Endothelial cell (in vitro differentiated cells): ENCODE data around the gene DNAJB5. TPM values are rescaled to one million over a fixed set of nuclear protein-coding genes. Genes with fewer than 3 reads are reported as not detected.
"Not testable (repeated sequence)": the region's sequence is repeated elsewhere in the genome, so short reads cannot be mapped to it uniquely, and the experiment has no call there.

ENCODE experiments used
- DNase-seq: peaks from one replicate; pipeline ENCODE4 v3.0.0; 2021; ENCODE audit warnings: low spot score
- H3K27ac Mint-ChIP-seq: one replicate; pipeline ENCODE4 v1.8.0; 2021; ENCODE audit warnings: mixed read lengths, inconsistent platforms; ENCODE audit not compliant: unreplicated experiment
- H3K27me3 Mint-ChIP-seq: one replicate; pipeline ENCODE4 v1.8.0; 2021; ENCODE audit warnings: mild to moderate bottlenecking, moderate library complexity, mixed read lengths, inconsistent platforms; ENCODE audit not compliant: unreplicated experiment
- H3K36me3 Mint-ChIP-seq: one replicate; pipeline ENCODE4 v1.8.0; 2021; ENCODE audit warnings: mild to moderate bottlenecking, low read depth, mixed read lengths, inconsistent platforms; ENCODE audit not compliant: unreplicated experiment
- H3K4me1 Mint-ChIP-seq: one replicate; pipeline ENCODE4 v1.8.0; 2021; ENCODE audit warnings: mild to moderate bottlenecking, mixed read lengths, inconsistent platforms; ENCODE audit not compliant: unreplicated experiment
- H3K4me3 Mint-ChIP-seq: one replicate; pipeline ENCODE4 v1.8.0; 2021; ENCODE audit warnings: mild to moderate bottlenecking, mixed read lengths, inconsistent platforms; ENCODE audit not compliant: unreplicated experiment
- H3K9me3 Mint-ChIP-seq: one replicate; pipeline ENCODE4 v1.8.0; 2021; ENCODE audit warnings: mixed read lengths, inconsistent platforms; ENCODE audit not compliant: unreplicated experiment
- long read RNA-seq: library from polyadenylated mRNA; unstranded; transcript quantifications from one replicate; pipeline ENCODE4 v2.0.0, GENCODE V29; 2020; ENCODE audit not compliant: unreplicated experiment
- total RNA-seq: library from RNA; stranded (reverse); fragmentation: NEBNext Ultra II Directional; extraction: Animal tissue kit (Norgen Biotek cat#: 25700); gene quantifications from one replicate; pipeline ENCODE4 v1.2.1, GENCODE V29; 2021; ENCODE audit not compliant: unreplicated experiment
- TF ChIP-seq, protein P1 (sequence below): fragments of 200-600 bp; sonication (generic); IDR thresholded peaks from one replicate; pipeline ENCODE4 v1.5.0; 2021; ENCODE audit warnings: antibody characterized with exemption; ENCODE audit not compliant: unreplicated experiment

Gene DNAJB5
- 20.4 TPM for total RNA-seq
- long read RNA-seq, partial matches to known transcripts = 0 of 2 reads
- long read RNA-seq, other reads (novel, unspliced or antisense) = 1 of 2 reads

DNA sequence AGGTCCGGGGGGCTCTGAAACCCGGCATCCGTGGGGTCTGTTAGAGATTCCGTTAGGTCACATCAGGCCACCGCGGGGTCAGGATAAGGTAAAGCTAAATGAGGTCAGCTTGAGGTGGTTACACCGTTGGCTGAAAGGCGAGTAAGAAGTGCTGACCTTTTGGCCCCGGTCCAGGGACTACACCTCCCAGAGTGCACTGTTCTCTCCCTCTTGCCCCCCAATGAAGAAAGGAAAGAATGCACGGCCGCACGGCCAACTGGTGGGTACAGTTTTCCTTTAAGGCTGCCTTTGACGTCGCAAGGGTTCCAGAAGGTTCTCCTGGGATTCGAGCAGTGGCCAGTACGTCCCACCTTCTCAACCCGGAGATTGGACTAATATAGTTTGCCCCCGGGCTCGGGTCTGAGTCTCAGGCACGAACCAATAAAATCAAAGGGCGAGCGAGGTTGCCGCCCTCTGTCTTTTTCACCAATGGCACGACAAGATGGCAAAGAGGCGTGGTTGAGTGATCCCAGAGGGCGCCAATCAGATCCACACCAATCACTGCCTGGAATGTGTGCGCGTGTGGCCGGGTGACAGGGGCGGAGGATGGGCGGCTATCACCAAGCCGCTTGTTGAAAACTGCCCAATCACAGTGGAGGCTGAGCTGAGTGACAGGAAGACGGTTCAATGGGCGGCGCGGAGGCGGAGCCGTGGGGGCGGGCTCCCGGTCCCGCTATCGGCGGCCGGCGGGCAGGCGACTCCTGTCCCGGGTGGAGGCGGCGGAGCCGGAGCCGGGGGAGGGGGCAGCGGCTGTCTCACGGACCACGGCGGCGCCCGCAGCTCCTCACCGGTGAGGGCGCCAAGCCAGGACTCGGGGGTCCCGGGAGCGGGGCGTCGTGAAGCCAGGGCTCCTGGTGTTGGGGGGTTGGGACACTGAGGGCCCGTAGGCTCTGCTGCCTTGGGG, at the start of gene DNAJB5:
DNAJB5 (plus strand) TSS at position 743 of the 943 bp plus-strand sequence. CDS start 886 bp downstream, outside the sequence.
- Mint-ChIP-seq H3K4me1 (peaks cover 58% of the 10 kb centered on the region), H3K27ac (peak within 1 kb of the TSS; percentile 99), H3K9me3 (peaks cover 4% of the 10 kb centered on the region), H3K36me3 (peaks cover 16% of the 10 kb centered on the region), H3K4me3 (peak within 1 kb of the TSS; percentile 98), H3K27me3 (peaks cover 24% of the 10 kb centered on the region)
- TF ChIP-seq, protein P1, sequence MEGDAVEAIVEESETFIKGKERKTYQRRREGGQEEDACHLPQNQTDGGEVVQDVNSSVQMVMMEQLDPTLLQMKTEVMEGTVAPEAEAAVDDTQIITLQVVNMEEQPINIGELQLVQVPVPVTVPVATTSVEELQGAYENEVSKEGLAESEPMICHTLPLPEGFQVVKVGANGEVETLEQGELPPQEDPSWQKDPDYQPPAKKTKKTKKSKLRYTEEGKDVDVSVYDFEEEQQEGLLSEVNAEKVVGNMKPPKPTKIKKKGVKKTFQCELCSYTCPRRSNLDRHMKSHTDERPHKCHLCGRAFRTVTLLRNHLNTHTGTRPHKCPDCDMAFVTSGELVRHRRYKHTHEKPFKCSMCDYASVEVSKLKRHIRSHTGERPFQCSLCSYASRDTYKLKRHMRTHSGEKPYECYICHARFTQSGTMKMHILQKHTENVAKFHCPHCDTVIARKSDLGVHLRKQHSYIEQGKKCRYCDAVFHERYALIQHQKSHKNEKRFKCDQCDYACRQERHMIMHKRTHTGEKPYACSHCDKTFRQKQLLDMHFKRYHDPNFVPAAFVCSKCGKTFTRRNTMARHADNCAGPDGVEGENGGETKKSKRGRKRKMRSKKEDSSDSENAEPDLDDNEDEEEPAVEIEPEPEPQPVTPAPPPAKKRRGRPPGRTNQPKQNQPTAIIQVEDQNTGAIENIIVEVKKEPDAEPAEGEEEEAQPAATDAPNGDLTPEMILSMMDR = no peak
- DNase-seq = peak; percentile 95

DNA sequence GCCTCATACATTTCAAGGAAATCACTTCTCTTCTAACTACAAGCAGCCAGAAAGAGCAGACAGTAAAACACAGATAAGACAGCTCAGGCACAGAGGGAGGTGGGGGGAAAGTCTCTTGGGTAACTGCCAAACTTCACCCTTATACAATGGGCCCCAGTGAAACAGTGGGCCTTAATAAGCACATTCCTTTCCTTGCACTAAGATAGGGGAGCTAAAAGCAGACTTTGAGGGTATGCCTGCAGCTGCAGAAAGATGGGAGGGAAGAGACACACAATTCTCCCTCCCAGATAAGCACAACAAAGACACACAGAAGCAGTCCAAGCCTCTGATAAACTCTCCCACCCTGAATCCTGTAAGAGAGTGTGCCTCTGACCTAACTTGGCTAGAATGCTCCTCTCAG, 49.6 kb upstream of the DNAJB5 start:
- not testable (repeated sequence) for DNase-seq, H3K4me1 Mint-ChIP-seq, H3K4me3 Mint-ChIP-seq, H3K27me3 Mint-ChIP-seq, H3K36me3 Mint-ChIP-seq, H3K27ac Mint-ChIP-seq, H3K9me3 Mint-ChIP-seq

DNA sequence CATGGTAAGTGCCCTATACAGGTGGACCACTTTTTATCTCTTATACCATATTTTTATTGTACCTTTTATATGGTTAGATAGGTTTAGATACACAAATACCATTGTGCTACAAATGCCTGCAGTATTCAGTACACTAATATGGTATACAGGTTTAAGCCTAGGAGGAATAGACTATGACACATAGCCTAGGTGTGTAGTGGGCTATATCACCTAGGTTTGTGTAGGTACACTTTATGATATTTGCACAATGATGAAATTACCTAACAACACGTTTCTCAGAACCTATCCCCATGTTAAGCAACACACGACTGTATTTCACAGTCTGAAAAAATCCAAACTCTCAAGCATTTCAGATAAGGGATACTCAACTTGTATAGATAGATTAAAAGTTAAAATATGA, 41.1 kb upstream of the DNAJB5 start:
- TF ChIP-seq, protein P1 = no peak
- no peaks in the 10 kb centered on the region for H3K36me3 Mint-ChIP-seq
- no peaks in the 10 kb centered on the region for H3K9me3 Mint-ChIP-seq
- no peak overlapping the region for H3K27ac Mint-ChIP-seq
- H3K27me3 Mint-ChIP-seq = no peaks in the 10 kb centered on the region
- no peak overlapping the region for H3K4me3 Mint-ChIP-seq
- DNase-seq = no peak
- H3K4me1 Mint-ChIP-seq = no peaks in the 10 kb centered on the region

DNA sequence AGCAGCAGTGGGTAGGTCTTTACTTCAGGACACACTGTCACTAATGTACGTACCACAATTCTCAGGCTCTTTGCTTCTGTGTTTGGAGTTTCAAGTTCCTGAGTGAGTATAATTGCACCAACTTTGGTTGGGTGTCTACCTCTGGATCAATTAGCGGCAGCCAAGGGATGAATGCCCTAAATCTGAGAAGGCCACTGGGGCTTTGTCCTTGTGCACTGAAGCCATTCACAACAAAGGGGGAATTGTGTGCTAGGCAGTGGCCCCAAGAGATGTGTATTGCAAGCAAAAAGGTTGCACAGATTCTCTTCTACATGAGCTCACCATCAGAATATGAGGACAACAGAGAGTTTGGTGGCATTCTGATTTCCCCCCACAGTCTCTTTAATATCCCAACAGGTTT, 35.3 kb upstream of the DNAJB5 start:
- TF ChIP-seq, protein P1 = no peak
- Mint-ChIP-seq H3K4me1 (no peaks in the 10 kb centered on the region), H3K27me3 (peaks cover 2% of the 10 kb centered on the region), H3K36me3 (no peaks in the 10 kb centered on the region), H3K4me3 (no peak overlapping the region), H3K27ac (no peak overlapping the region), H3K9me3 (no peaks in the 10 kb centered on the region)
- no peak for DNase-seq

DNA sequence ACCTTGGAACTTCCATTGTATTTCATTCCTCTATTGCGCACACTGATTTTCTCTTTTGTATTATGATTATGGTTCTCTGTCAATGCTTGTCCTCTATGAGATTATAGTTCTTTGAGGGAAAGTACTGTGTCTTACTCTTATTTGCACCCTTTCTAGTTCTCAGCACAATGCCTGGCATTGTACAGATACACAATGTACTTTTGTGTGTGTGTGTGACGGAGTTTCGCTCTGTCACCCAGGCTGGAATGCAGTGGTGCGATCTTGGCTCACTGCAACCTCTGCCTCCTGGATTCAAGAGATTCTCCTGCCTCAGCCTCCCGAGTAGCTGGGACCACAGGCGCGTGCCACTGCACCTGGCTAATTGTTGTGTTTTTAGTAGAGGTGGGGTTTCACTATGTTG, 33.5 kb upstream of the DNAJB5 start:
- not testable (repeated sequence) for H3K4me3 Mint-ChIP-seq, H3K36me3 Mint-ChIP-seq, DNase-seq, H3K27me3 Mint-ChIP-seq, H3K27ac Mint-ChIP-seq, H3K4me1 Mint-ChIP-seq, H3K9me3 Mint-ChIP-seq

DNA sequence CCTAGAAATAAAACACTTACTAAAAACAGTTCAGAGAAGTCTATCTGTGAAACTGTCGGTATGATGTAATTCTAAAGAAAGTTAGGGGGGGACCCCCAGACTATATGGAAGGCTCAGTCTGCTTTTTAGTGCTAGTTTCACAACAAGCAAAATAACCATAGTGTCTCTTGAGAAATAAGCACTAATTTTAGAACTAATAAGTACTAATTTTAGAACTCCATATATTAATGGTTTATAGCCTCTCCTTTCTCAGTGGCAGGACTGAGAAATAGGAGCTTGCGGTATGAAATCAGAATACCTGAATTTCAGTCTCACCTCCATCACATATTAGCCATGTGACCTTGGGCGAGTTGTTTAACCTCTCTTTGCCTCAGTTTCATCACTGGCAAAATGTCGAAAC, 32.9 kb upstream of the DNAJB5 start:
- Mint-ChIP-seq H3K27me3 (peaks cover 2% of the 10 kb centered on the region), H3K9me3 (no peaks in the 10 kb centered on the region), H3K4me1 (peaks cover 3% of the 10 kb centered on the region), H3K36me3 (no peaks in the 10 kb centered on the region), H3K27ac (no peak overlapping the region), H3K4me3 (no peak overlapping the region)
- TF ChIP-seq, protein P1 = no peak
- DNase-seq = no peak
